Gastrocnemius medialis (tissue), 4 donors: ENCODE results near the gene RIMS4.

Experiments used
- POLR2A ChIP-seq, 2 donors: fragments of 450-650 bp; IDR thresholded peaks; one replicate each; pipeline ENCODE4 v1.6.1; 2017; ENCODE audit warnings: antibody characterized with exemption in 2 of 2, mild to moderate bottlenecking in 2 of 2, moderate library complexity in 2 of 2
- TF ChIP-seq, protein P1 (sequence below), 5 experiments: fragments of 450-650 bp in 3 of 5; fragments of 200-600 bp in 2 of 5; sonication (generic) in 2 of 5; IDR thresholded peaks in 4 of 5; conservative IDR thresholded peaks in 1 of 5; 1 replicate in 4 of 5; 2 replicates in 1 of 5; pipeline ENCODE4 v1.5.1; 2016 to 2019; ENCODE audit warnings: antibody characterized with exemption in 5 of 5, mild to moderate bottlenecking in 3 of 5, moderate library complexity in 3 of 5

- TF ChIP-seq, protein P1, sequence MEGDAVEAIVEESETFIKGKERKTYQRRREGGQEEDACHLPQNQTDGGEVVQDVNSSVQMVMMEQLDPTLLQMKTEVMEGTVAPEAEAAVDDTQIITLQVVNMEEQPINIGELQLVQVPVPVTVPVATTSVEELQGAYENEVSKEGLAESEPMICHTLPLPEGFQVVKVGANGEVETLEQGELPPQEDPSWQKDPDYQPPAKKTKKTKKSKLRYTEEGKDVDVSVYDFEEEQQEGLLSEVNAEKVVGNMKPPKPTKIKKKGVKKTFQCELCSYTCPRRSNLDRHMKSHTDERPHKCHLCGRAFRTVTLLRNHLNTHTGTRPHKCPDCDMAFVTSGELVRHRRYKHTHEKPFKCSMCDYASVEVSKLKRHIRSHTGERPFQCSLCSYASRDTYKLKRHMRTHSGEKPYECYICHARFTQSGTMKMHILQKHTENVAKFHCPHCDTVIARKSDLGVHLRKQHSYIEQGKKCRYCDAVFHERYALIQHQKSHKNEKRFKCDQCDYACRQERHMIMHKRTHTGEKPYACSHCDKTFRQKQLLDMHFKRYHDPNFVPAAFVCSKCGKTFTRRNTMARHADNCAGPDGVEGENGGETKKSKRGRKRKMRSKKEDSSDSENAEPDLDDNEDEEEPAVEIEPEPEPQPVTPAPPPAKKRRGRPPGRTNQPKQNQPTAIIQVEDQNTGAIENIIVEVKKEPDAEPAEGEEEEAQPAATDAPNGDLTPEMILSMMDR (IDR thresholded peaks at IDR 0.05 in 4 of 5, conservative IDR thresholded peaks at IDR 0.05 in 1 of 5): no peak
- TF ChIP-seq POLR2A (IDR thresholded peaks at IDR 0.05): no peak
Observed at GRCh38 chr20:44701858-44702256, 108.5 kb downstream of the RIMS4 start.
